GM10266 (cell line): ENCODE data around the gene ISCU.

Experiments
- DNase-seq: peaks from one replicate; pipeline ENCODE4 v3.0.0; 2012; ENCODE audit errors: extremely low spot score
- TF ChIP-seq, protein P1 (sequence below): IDR thresholded peaks from 2 replicates; pipeline ENCODE4 v1.5.1; 2012; ENCODE audit warnings: mild to moderate bottlenecking, low read depth; ENCODE audit not compliant: control insufficient read depth, insufficient read depth; ENCODE audit errors: missing control alignments

The ISCU gene

GRCh38 chr12:108607981-108608600 lies 45.7 kb downstream of the ISCU start:
- no peak for DNase-seq
- TF ChIP-seq, protein P1, sequence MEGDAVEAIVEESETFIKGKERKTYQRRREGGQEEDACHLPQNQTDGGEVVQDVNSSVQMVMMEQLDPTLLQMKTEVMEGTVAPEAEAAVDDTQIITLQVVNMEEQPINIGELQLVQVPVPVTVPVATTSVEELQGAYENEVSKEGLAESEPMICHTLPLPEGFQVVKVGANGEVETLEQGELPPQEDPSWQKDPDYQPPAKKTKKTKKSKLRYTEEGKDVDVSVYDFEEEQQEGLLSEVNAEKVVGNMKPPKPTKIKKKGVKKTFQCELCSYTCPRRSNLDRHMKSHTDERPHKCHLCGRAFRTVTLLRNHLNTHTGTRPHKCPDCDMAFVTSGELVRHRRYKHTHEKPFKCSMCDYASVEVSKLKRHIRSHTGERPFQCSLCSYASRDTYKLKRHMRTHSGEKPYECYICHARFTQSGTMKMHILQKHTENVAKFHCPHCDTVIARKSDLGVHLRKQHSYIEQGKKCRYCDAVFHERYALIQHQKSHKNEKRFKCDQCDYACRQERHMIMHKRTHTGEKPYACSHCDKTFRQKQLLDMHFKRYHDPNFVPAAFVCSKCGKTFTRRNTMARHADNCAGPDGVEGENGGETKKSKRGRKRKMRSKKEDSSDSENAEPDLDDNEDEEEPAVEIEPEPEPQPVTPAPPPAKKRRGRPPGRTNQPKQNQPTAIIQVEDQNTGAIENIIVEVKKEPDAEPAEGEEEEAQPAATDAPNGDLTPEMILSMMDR = no peak

DNA sequence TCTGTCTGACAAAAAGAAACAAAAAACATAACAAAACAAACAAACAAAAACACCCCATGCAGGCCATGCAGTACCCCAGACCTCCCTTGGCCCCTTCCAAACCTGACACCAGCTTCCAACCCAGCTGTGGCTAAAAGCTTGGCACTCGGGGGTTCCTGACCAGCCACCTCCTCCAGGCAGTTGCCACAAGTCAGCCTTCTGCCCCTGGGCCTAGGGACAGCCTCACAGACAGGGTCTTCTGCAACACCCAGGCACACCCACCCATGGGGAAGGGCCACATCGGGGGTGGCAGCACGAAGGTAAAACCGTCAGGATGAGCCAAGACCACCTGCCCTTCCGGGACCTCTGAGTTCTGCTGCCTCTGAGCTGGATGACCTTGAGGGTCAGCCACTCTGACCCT lies 46.2 kb downstream of the ISCU start:
- TF ChIP-seq, protein P1 = no peak
- DNase-seq = no peak

- TF ChIP-seq, protein P1 = no peak
- no peak for DNase-seq
Measured at GRCh38 chr12:108609537-108610335, 47.3 kb downstream of the ISCU start.

- no peak for DNase-seq
- TF ChIP-seq, protein P1 = no peak
Measured at GRCh38 chr12:108610336-108610815, 48.0 kb downstream of the ISCU start.

- TF ChIP-seq, protein P1 = no peak
- no peak for DNase-seq
Measured at GRCh38 chr12:108610856-108611605, 48.6 kb downstream of the ISCU start.

DNA sequence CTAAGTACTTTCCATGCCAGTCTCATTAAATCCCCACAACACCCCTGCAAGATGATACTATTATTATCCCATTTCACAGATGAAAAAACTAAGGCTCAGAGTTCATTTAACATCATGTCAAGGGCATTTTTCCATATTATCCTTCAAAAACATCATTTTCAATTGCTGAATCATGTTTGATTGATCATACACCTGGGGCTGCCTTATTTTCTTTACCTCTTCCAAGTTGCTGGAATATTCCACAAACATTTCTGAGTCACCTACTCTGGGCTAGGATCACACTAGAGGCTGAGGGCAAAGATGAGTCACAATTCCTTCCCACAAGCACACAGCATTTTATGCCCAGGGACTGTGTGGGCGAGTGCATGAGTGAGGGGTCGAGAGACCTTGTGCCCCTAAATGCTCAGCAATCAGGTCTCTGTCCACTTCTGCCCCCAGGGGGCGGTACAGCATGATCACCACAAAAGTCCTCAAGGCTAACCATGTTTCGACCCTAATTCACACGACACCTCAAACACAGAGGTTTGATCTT lies 49.6 kb downstream of the ISCU start:
- DNase-seq = no peak

More for the DNA sequence above, 49.6 kb downstream of the ISCU start:
- TF ChIP-seq, protein P1 = peak; percentile 33
